Testis (tissue), 3 donors: ENCODE data around the gene SLC26A9. TPM values are rescaled to one million over a fixed set of nuclear protein-coding genes. Genes with fewer than 3 reads are reported as not detected.
"Not testable (repeated sequence)": the region's sequence is repeated elsewhere in the genome, so short reads cannot be mapped to it uniquely, and the experiment has no call there.

Experiments
- DNase-seq: peaks from one replicate; pipeline ENCODE4 v3.0.0-alpha.2; 2019
- H3K27ac ChIP-seq, 2 donors: fragments of 200-600 bp; sonication (generic); one replicate each; pipeline ENCODE4 v1.5.1; 2019
- H3K27me3 ChIP-seq: fragments of 200-600 bp; sonication (generic); one replicate; pipeline ENCODE4 v1.5.1; 2019
- H3K36me3 ChIP-seq: fragments of 200-600 bp; sonication (generic); one replicate; pipeline ENCODE4 v1.5.1; 2017; ENCODE audit warnings: low read depth; ENCODE audit errors: missing control alignments
- H3K4me1 ChIP-seq: fragments of 200-600 bp; sonication (generic); one replicate; pipeline ENCODE4 v1.5.1; 2019
- H3K4me3 ChIP-seq, 2 donors: fragments of 200-600 bp; sonication (generic); one replicate each; pipeline ENCODE4 v1.5.1; 2017 to 2019
- H3K9me3 ChIP-seq: fragments of 200-600 bp; sonication (generic); one replicate; pipeline ENCODE4 v1.5.1; 2017
- POLR2A ChIP-seq: fragments of 450-650 bp; IDR thresholded peaks from one replicate; pipeline ENCODE4 v1.6.1; 2017; ENCODE audit warnings: antibody characterized with exemption, mild to moderate bottlenecking, moderate library complexity
- WGBS, 2 donors: methylation state at CpG; one replicate each; pipeline ENCODE4 v1.1.5; 2018; 5-methylcytosine and 5-hydroxymethylcytosine counted together
- intact Hi-C: fragments of 100-400 bp; cut with DNase I; formaldehyde crosslinking; loops from one replicate; pipeline ENCODE4 v1.15.1; 2023; ENCODE audit warnings: low total_unique reads
- polyA plus RNA-seq: library from polyadenylated mRNA; stranded (reverse); fragments of 350-450 nt; fragmentation: Illumina TruSeq; extraction: RNeasy Lipid Tissue Mini Kit (QIAGEN cat#74804); gene quantifications from one replicate; pipeline ENCODE4 v1.2.3, GENCODE V29; 2014; ENCODE audit warnings: low read depth, low replicate concordance; ENCODE audit not compliant: insufficient read depth
- total RNA-seq, 2 donors: library from RNA; depleted of rRNA; stranded (reverse); fragments of >200 nt; gene quantifications; one replicate each; pipeline ENCODE4 v1.2.3, GENCODE V29; 2016
- TF ChIP-seq, protein P1 (sequence below), 3 experiments: fragments of 450-650 bp in 2 of 3; fragments of 200-600 bp in 1 of 3; sonication (generic) in 1 of 3; IDR thresholded peaks; one replicate each; pipeline ENCODE4 v1.5.1; 2016 to 2019; ENCODE audit warnings: antibody characterized with exemption in 3 of 3, mild to moderate bottlenecking in 2 of 3, moderate library complexity in 1 of 3

SLC26A9 gene
- total and polyA plus RNA-seq, 3 donors from 2014 or later, result 0.24 to 0.43 (median 0.26) TPM

DNA sequence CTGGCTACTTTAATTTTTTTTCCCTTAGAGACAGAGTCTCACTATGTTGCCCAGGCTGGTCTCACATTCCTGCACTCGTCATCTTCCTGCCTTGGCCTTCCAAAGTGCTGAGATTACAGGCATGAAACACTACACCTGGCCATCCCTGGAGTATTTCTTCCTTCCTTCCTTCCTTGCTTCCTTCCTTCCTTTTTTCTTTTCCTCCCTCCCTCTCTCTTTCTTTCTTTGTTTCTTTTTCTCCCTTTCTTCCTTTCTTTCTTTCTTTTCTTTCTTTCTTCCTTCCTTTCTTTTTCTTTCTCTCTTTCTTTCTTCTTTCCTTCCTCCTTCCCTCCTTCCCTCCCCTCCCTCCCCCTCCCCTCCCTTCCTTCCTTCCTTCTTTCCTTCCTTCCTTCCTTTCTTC is 46.9 kb downstream of the SLC26A9 start:
- WGBS, 2 donors, result 88 to 89% methylated on average over 1 of the region's 1 CpG
- Histone ChIP-seq H3K9me3 (no peaks in the 10 kb centered on the region), H3K4me1 (no peaks in the 10 kb centered on the region), H3K4me3 (no peak overlapping the region), H3K27me3 (no peaks in the 10 kb centered on the region), H3K36me3 (no peaks in the 10 kb centered on the region), H3K27ac (no peak overlapping the region)
- TF ChIP-seq POLR2A, result no peak
- TF ChIP-seq, protein P1, sequence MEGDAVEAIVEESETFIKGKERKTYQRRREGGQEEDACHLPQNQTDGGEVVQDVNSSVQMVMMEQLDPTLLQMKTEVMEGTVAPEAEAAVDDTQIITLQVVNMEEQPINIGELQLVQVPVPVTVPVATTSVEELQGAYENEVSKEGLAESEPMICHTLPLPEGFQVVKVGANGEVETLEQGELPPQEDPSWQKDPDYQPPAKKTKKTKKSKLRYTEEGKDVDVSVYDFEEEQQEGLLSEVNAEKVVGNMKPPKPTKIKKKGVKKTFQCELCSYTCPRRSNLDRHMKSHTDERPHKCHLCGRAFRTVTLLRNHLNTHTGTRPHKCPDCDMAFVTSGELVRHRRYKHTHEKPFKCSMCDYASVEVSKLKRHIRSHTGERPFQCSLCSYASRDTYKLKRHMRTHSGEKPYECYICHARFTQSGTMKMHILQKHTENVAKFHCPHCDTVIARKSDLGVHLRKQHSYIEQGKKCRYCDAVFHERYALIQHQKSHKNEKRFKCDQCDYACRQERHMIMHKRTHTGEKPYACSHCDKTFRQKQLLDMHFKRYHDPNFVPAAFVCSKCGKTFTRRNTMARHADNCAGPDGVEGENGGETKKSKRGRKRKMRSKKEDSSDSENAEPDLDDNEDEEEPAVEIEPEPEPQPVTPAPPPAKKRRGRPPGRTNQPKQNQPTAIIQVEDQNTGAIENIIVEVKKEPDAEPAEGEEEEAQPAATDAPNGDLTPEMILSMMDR (IDR thresholded peaks at IDR 0.05), result no peak
- intact Hi-C loops, result no loop called here
- DNase-seq, result no peak

DNA sequence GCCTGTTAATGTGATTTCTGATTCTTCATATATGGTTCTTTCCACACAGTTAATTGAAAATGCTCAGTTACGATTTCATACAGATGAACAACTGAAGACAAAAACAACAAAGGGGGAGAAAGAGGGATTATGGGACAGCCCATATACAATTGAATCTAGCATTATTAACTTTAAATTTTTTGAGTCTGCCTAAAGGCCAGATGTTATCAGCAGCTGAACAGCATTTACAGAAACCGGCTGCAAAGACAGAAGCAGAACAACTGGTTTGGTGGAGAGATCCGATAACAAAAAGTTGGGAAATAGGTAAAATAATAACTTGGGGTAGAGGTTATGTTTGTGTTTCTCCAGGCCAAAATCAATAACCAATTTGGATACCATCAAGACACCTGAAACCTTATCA is 49.1 kb downstream of the SLC26A9 start:
- H3K27me3 ChIP-seq, H3K4me1 ChIP-seq, intact Hi-C loops, H3K36me3 ChIP-seq, H3K4me3 ChIP-seq, DNase-seq, H3K9me3 ChIP-seq, H3K27ac ChIP-seq: not testable (repeated sequence)
- WGBS, 2 donors, result 86 to 89% methylated on average over 3 of the region's 3 CpGs

DNA sequence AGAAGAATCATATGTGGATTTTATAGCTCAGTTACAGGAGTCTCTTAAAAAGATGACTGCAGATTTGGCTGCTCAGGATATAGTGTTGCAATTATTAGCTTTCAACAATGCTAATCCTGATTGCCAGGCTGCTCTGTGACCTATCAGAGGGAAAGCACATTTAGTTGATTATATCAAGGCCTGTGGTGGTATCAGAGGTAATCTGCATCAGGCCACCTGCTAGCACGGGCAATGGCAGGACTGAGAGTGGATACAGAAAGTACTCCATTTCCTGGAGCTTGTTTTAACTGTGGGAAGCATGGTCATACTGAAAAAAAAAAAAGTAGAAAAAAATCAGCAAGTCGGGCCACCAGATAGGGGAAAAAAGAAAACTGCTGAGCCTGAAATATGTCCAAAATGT is 51.1 kb downstream of the SLC26A9 start:
- H3K27ac ChIP-seq, intact Hi-C loops, H3K36me3 ChIP-seq, DNase-seq, H3K4me3 ChIP-seq, H3K4me1 ChIP-seq, H3K27me3 ChIP-seq, H3K9me3 ChIP-seq: not testable (repeated sequence)
- WGBS, 2 donors, result 36 to 48% methylated on average over 2 of the region's 2 CpGs

DNA sequence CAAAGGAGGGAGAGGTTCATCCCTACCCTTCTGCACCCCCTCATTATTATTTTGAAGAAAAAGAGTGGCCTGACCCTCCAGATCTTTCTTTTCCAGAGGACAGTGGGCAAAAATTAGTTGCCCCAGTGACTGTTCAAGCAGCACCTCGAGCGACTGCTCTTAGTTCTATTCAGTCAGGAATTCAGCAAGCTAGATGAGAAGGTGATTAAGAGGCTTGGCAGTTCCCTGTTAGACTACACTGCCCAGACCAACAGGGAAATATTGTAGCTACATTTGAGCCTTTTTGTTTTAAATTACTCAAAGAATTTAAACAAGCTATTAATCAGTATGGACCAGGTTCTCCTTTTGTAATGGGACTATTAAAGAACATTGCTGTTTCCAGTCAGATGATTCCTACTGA is 51.8 kb downstream of the SLC26A9 start:
- intact Hi-C loops, H3K36me3 ChIP-seq, H3K4me3 ChIP-seq, H3K4me1 ChIP-seq, H3K27me3 ChIP-seq, H3K27ac ChIP-seq, DNase-seq, H3K9me3 ChIP-seq: not testable (repeated sequence)
- 82 to 91% methylated on average over 2 of the region's 2 CpGs for WGBS, 2 donors

DNA sequence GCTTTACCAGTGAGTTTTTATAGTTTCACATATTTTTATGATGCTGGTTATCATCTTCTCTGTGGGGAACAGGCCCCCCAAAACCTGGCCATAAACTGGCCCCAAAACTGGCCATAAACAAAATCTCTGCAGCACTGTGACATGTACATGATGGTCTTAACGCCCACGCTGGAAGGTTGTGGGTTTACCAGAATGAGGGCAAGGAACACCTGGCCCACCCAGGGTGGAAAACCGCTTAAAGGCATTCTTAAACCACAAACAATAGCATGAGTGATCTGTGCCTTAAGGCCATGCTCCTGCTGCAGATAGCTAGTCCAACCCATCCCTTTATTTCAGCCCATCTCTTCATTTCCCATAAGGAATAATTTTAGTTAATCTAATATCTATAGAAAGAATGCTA is 52.6 kb downstream of the SLC26A9 start:
- H3K36me3 ChIP-seq, result not testable (repeated sequence)
- WGBS, 2 donors, result 72 to 91% methylated on average over 3 of the region's 3 CpGs

DNA sequence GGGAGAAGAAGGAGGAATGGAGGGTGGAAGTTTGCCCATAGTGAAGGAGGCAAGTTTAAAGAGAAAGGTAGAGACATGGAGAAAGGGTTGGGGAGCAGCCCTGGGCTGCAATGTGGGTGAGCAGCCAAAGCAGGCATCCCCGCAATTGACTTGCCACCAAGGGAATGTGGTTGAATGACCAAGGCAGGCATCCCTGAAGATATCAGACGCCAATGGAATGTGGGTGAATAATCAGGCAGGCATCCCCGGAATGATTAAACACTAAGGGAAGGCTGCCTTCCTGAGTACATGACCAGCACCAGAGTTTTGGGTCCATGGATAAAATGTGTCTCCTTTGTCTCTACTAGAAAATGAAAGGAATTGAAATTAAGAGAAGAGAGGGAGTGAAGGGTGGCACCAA is 53.5 kb downstream of the SLC26A9 start:
- H3K4me1 ChIP-seq, H3K27me3 ChIP-seq, intact Hi-C loops, H3K36me3 ChIP-seq, H3K27ac ChIP-seq, H3K4me3 ChIP-seq, H3K9me3 ChIP-seq, DNase-seq: not testable (repeated sequence)
- WGBS, 2 donors, result 75 to 81% methylated on average over 3 of the region's 3 CpGs

More for the DNA sequence above, 52.6 kb downstream of the SLC26A9 start:
- H3K27ac ChIP-seq, H3K4me3 ChIP-seq, H3K4me1 ChIP-seq, H3K27me3 ChIP-seq, DNase-seq, H3K9me3 ChIP-seq, intact Hi-C loops: not testable (repeated sequence)

DNA sequence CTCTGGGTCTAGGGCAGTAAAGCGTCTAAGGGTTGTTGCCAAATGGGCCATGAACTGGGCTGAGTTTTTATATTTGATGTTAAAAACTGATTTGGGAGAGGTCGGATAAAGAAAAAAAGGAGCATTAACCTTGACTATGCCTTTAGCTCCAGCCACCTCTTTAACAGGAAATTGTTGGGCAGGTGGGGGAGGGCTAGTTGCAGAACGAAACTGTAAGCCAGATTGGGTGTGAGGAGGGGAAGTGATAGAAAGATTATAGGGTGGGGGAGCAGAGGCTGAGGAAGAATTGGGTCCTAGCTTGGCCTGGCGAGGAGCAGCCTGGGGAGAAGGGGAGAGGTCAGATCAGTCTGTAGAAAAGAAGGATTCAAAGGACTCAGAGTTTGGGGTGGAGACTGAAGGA is 54.2 kb downstream of the SLC26A9 start:
- intact Hi-C loops, result not testable (repeated sequence)

DNA sequence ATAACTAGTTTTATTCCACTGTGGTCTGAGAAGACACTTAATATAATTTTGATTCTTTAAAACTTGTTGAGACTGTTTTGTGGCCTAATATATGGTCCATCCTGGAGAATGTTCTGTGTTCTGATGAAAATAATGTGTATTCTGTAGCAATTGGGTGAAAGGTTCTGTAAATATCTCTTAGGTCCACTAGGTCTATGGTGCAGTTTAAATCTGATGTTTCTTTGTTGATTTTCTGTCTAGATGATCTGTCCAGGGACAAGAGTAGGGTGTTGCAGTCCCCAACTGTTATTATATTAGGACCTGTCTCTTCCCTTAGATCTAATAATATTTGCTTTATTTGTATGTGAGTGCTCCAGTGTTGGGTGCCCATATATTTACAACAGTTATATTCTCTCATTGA is 59.5 kb downstream of the SLC26A9 start:
- no peaks in the 10 kb centered on the region for H3K9me3 ChIP-seq
- no peaks in the 10 kb centered on the region for H3K4me1 ChIP-seq
- intact Hi-C loops, result no loop called here
- H3K27ac ChIP-seq, result no peak overlapping the region
- no peak overlapping the region for H3K4me3 ChIP-seq
- H3K27me3 ChIP-seq, result no peaks in the 10 kb centered on the region
- no peak for DNase-seq
- TF ChIP-seq POLR2A, result no peak
- TF ChIP-seq, protein P1 (IDR thresholded peaks at IDR 0.05), result no peak
- H3K36me3 ChIP-seq, result no peaks in the 10 kb centered on the region

More for the DNA sequence above, 54.2 kb downstream of the SLC26A9 start:
- not testable (repeated sequence) for DNase-seq, H3K27me3 ChIP-seq, H3K9me3 ChIP-seq, H3K27ac ChIP-seq, H3K4me3 ChIP-seq, H3K4me1 ChIP-seq, H3K36me3 ChIP-seq
- WGBS, 2 donors, result 75 to 79% methylated on average over 4 of the region's 4 CpGs
